ENCODE data around the gene TOR1AIP2. TPM values are rescaled to one million over a fixed set of nuclear protein-coding genes. Genes with fewer than 3 reads are reported as not detected.

The TOR1AIP2 gene
- polyA plus RNA-seq = 16.3 and 25.9 TPM in 2 replicates

DNA sequence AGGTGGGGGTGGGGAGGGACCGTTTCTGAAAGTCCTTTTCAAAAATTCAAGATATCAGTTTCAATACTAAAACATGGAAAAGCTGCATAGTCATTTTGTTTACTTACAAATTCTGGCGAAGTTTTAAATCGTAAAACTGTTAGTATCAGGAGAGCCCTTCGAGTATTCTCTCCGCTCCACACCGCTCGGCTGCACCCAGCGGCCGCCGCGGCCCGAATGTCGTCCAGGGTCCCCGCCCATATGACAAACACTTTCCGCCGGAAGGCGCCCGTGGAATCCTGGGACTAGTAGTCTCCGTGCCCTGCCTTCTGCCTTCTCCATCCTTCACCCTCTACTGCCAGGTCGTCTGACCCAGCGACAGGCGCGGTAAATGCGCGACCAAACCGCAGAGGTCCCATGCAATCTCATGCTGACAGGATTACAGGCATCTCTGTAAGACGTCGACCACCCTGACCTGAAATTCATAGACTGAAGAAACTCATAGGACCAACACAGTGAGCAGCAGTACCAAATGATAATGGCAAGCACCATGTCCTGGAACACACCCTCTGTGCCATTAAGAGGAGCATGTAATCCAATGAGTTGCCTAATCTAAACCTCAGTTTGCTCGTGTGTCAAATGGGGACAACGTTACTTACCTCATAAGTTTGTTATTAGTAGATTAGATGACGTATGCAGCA is at the start of gene TOR1AIP2:
TOR1AIP2 (minus strand) TSS at position 218 of the 680 bp plus-strand sequence. CDS start 25,138 bp downstream, outside the sequence.

DNA sequence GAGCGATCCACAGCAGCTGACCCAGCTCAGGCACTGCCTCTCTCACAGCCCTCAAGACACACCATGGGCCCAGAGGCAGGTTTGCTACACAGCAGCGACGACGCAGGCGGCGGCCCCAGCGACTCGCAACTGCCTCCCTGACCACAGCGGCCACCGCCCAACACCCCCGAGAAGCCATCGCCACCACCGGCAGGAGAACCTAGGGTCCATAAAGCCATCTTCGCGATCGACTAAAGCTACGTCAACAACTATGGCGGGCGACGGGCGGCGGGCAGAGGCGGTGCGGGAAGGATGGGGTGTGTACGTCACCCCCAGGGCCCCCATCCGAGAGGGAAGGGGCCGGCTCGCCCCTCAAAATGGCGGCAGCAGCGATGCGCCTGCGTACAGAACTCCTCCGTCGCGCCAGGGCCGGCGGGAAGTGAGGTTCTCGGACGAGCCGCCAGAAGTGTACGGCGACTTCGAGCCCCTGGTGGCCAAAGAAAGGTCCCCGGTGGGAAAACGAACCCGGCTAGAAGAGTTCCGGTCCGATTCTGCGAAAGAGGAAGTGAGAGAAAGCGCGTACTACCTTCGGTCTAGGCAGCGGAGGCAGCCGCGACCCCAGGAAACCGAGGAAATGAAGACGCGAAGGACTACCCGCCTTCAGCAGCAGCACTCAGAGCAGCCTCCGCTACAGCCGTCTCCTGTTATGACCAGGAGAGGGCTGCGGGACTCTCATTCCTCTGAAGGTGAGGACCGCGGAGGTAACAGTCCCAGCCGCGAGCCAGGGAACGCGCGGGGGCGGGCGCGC is 4.8 kb upstream of the TOR1AIP2 start, which contains the start of gene TOR1AIP1:
TOR1AIP1 (plus strand) TSS at position 33 of the 787 bp plus-strand sequence; CDS start at position 251, 218 bp downstream.

Other genes with a start within 250 kb of the TOR1AIP2 start
- not detected in 2 replicates for gene FAM163A, start 134.5 kb downstream of the TOR1AIP2 start, polyA plus RNA-seq
- 17.1 and 22.5 TPM in 2 replicates for gene TOR1AIP1, start 4.5 kb upstream of the TOR1AIP2 start, polyA plus RNA-seq
- 13.4 and 22.9 TPM in 2 replicates for gene CEP350, start 77.0 kb upstream of the TOR1AIP2 start, polyA plus RNA-seq